ENCODE data around the gene TSPAN9. TPM values are rescaled to one million over a fixed set of nuclear protein-coding genes. Genes with fewer than 3 reads are reported as not detected.

Gene TSPAN9
- total and polyA plus RNA-seq, 2 donors from 2014 or later = 62.4 to 81.6 TPM

DNA sequence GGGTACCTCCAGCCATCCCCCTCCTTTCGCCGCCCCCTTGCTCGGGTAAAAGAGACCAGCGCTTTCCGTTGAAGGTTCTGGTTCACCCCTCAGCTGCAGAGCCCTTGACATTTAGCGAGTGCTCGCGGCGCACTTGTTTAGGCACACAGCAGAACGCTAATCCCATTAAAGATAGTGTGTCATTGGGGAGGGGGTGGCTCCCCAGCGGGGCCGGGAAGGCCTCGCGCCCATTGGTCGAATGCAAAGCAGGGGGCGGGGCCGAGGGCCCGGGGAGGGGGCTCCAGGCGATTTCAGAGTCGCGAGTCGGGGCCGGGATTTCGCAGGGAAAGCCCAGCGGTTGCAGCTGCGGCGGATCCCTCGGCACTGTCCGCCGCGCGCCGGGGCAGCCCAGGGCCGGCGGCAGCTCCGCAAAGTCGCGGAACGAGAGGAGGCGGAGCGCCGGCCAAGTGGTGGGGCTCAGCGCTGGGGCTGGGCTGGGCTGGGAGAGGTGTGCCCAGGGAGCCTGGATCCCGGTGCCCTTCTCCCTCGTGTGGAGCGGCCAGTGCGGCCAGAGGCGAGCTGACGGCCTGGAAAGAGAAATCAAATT lies 122.9 kb downstream of the TSPAN9 start:
- Histone ChIP-seq H3K27ac (ENCODE audit: low read depth in 2 of 2, low read length in 2 of 2) (no peak overlapping the region), H3K4me1 (ENCODE audit: control insufficient read depth in 2 of 3, insufficient read depth in 2 of 3, low read depth in 1 of 3, low read length in 3 of 3) (peaks cover 0 to 19% (median 9%) of the 10 kb centered on the region in 3 donors), H3K9ac (ENCODE audit: low read length in 3 of 3) (peak overlapping the region in 1 of 3 donors; percentile 7), H3K9me3 (ENCODE audit: control insufficient read depth in 2 of 3, insufficient read depth in 1 of 3, low read length in 3 of 3) (no peaks in the 10 kb centered on the region), H3K36me3 (ENCODE audit: control insufficient read depth in 2 of 3, insufficient read depth in 3 of 3, low read length in 3 of 3) (peaks cover 0 to 7% (median 0%) of the 10 kb centered on the region in 3 donors), H3K4me3 (ENCODE audit: low read length in 3 of 3) (peak overlapping the region; percentile 9 to 27 (median 22)), H3K27me3 (ENCODE audit: control insufficient read depth, insufficient read depth, low read length) (no peaks in the 10 kb centered on the region)
- no peak for FAIRE-seq
- DNase-seq = peak; percentile 86 to 93 (median 91)
- no peak for TF ChIP-seq CTCF (IDR thresholded peaks at IDR 0.05; ENCODE audit: borderline replicate concordance, extremely low read depth, insufficient read depth)
- intact Hi-C loops (cut with DNase I) = no loop called here

DNA sequence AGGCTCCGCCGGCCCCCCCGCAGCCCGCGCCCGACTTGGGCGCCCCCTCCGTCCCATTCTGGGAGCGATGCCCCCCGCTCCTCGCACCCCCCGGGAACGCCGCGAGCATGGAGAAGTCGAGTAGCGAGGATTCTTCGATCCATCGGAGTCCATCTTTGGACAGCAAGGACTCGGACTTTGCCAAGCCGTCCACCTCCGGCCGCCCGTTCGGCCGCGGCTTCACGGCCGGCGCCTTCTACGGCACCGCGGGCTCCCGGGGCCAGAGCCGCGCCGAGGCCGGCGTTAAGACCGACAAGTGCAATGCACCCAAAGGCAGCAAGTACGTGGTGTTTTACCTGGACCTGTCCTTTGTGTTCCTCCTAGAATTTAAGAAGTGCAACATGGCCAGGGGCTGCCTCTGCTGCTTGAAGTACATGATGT lies 123.6 kb downstream of the TSPAN9 start:
- H3K9me3 ChIP-seq (ENCODE audit: control insufficient read depth in 2 of 3, insufficient read depth in 1 of 3, low read length in 3 of 3) = no peaks in the 10 kb centered on the region
- no peak overlapping the region for H3K9ac ChIP-seq (ENCODE audit: low read length in 3 of 3)
- no peak overlapping the region for H3K27ac ChIP-seq (ENCODE audit: low read depth in 2 of 2, low read length in 2 of 2)
- no peaks in the 10 kb centered on the region for H3K27me3 ChIP-seq (ENCODE audit: control insufficient read depth, insufficient read depth, low read length)
- peak overlapping the region in 1 of 3 donors; percentile 23 for H3K4me3 ChIP-seq (ENCODE audit: low read length in 3 of 3)
- peaks cover 0 to 7% (median 0%) of the 10 kb centered on the region in 3 donors for H3K36me3 ChIP-seq (ENCODE audit: control insufficient read depth in 2 of 3, insufficient read depth in 3 of 3, low read length in 3 of 3)
- FAIRE-seq (no peak), DNase-seq (peak in 1 of 5 donors; percentile 26)
- no peak for TF ChIP-seq CTCF (IDR thresholded peaks at IDR 0.05; ENCODE audit: borderline replicate concordance, extremely low read depth, insufficient read depth)
- H3K4me1 ChIP-seq (ENCODE audit: control insufficient read depth in 2 of 3, insufficient read depth in 2 of 3, low read depth in 1 of 3, low read length in 3 of 3) = peaks cover 0 to 25% (median 16%) of the 10 kb centered on the region in 3 donors
- intact Hi-C loops (cut with DNase I) = no loop called here

DNA sequence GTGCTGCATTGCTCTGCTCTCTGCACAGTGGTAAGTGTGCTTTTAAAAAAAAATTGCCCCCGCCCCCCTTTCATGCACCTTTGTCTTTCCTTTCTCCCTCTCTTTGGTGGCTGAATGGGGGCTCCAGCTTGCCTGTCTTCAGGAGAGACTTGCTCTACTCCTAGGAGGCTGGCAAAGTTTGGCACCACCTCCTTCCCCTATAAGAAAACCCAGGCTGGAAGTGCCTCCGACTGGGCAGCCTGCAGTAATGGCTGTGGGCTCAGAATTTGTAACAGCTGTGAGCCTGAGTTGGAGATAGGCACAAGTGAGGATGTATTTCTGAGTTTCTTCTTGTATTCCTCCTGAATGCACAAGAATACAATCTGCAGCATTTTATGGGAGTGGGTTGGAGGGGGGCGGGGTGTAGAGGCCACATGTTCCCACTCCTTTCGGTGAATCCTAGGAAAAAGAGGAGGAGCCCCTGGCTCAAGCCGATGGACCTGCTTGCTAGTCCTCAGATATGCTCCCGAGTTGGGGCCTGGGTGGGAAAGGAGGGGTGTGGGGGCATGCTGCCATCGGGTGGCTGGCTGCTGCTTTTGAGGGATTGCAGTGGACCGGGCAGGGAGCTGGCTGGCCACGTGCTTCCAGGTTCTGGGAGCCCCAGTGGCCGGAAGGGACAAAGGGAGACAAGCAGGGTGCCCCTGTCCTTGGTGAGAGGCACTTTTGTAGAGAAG lies 124.3 kb downstream of the TSPAN9 start:
- no peak for FAIRE-seq
- no peak for TF ChIP-seq CTCF (IDR thresholded peaks at IDR 0.05; ENCODE audit: borderline replicate concordance, extremely low read depth, insufficient read depth)
- H3K4me3 ChIP-seq (ENCODE audit: low read length in 3 of 3) = no peak overlapping the region
- peaks cover 0 to 7% (median 0%) of the 10 kb centered on the region in 3 donors for H3K36me3 ChIP-seq (ENCODE audit: control insufficient read depth in 2 of 3, insufficient read depth in 3 of 3, low read length in 3 of 3)
- no peaks in the 10 kb centered on the region for H3K27me3 ChIP-seq (ENCODE audit: control insufficient read depth, insufficient read depth, low read length)
- no peak overlapping the region for H3K9ac ChIP-seq (ENCODE audit: low read length in 3 of 3)
- peaks cover 0 to 30% (median 23%) of the 10 kb centered on the region in 3 donors for H3K4me1 ChIP-seq (ENCODE audit: control insufficient read depth in 2 of 3, insufficient read depth in 2 of 3, low read depth in 1 of 3, low read length in 3 of 3)
- no peaks in the 10 kb centered on the region for H3K9me3 ChIP-seq (ENCODE audit: control insufficient read depth in 2 of 3, insufficient read depth in 1 of 3, low read length in 3 of 3)
- no peak overlapping the region for H3K27ac ChIP-seq (ENCODE audit: low read depth in 2 of 2, low read length in 2 of 2)
- intact Hi-C loops (cut with DNase I) = no loop called here
- DNase-seq = no peak
